Spinal cord (tissue), 10 donors: ENCODE measurements around the gene BRD1. TPM values are rescaled to one million over a fixed set of nuclear protein-coding genes. Genes with fewer than 3 reads are reported as not detected.

Experiments used
- DNase-seq, 6 donors: peaks; one replicate each; pipeline versions ENCODE4 v3.0.0 to v3.0.0-alpha.2; 2013 to 2015; ENCODE audit warnings: low spot score in 6 of 6, low read depth in 4 of 6
- H3K27ac ChIP-seq: one replicate; pipeline ENCODE4 v1.5.1; 2013; ENCODE audit warnings: low read depth, low read length, control low read depth
- H3K27me3 ChIP-seq: one replicate; pipeline ENCODE4 v1.6.1; 2013; ENCODE audit warnings: low read length; ENCODE audit not compliant: control insufficient read depth, insufficient read depth
- H3K36me3 ChIP-seq: one replicate; pipeline ENCODE4 v1.6.1; 2013; ENCODE audit warnings: low read length; ENCODE audit not compliant: control insufficient read depth, insufficient read depth
- H3K4me1 ChIP-seq: one replicate; pipeline ENCODE4 v1.6.1; 2013; ENCODE audit warnings: low read length; ENCODE audit not compliant: control insufficient read depth, insufficient read depth
- H3K4me3 ChIP-seq: one replicate; pipeline ENCODE4 v1.5.1; 2013; ENCODE audit warnings: low read depth, low read length, control low read depth
- H3K9me3 ChIP-seq: one replicate; pipeline ENCODE4 v1.6.1; 2013; ENCODE audit warnings: low read length; ENCODE audit not compliant: control insufficient read depth, insufficient read depth
- WGBS: methylation state at CpG from one replicate; pipeline ENCODE4 v1.1.5; 2013; ENCODE audit warnings: missing lambda C conversion rate; ENCODE audit not compliant: insufficient coverage; 5-methylcytosine and 5-hydroxymethylcytosine counted together
- polyA plus RNA-seq, 2 donors: library from polyadenylated mRNA; unstranded; fragments of 120-200 nt; gene quantifications; one replicate each; pipeline ENCODE4 v1.2.1, GENCODE V29; 2013; ENCODE audit not compliant: insufficient read length in 2 of 2
- total RNA-seq, 2 donors: library from RNA; depleted of rRNA in 1 of 2; stranded (reverse); fragments of 120-200 nt in 1 of 2; fragments of >200 nt in 1 of 2; gene quantifications; one replicate each; pipeline versions ENCODE4 v1.2.3 to v1.2.4, GENCODE V29; 2013 to 2014
- donor health status: healthy.

BRD1 gene
- total and polyA plus RNA-seq, 4 donors: 25.7 to 43.2 (median 32.0) TPM

DNA sequence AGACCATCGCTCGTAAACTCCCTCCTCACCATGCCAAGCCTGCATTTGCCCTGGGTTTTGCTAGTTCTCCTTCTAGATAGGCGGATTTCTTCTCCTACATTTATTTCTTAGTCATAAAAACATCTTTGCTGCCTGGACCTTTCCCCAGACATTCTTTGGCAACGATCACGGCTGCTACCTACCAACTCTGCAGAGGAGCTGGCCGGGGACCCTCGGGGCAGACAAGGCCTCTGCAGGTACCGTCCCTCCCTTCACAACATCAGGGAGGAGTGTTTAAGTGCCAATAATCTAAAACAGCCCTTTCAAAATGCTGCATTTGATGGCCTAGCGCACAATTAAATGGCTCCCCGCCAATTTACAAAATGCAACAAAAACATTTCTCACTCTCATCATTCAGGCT lies 34.4 kb downstream of the BRD1 start:
- Histone ChIP-seq H3K27me3 (no peaks in the 10 kb centered on the region), H3K4me1 (peaks cover 10% of the 10 kb centered on the region), H3K36me3 (peaks cover 96% of the 10 kb centered on the region), H3K9me3 (no peaks in the 10 kb centered on the region), H3K27ac (no peak overlapping the region), H3K4me3 (no peak overlapping the region)
- DNase-seq: no peak
- WGBS: 80% methylated on average over 10 of the region's 10 CpGs

GRCh38 chr22:49792107-49792506 lies 35.6 kb downstream of the BRD1 start:
- Histone ChIP-seq H3K9me3 (no peaks in the 10 kb centered on the region), H3K4me1 (peaks cover 10% of the 10 kb centered on the region), H3K4me3 (no peak overlapping the region), H3K27ac (no peak overlapping the region), H3K36me3 (peaks cover 94% of the 10 kb centered on the region), H3K27me3 (no peaks in the 10 kb centered on the region)
- 91% methylated on average over 8 of the region's 10 CpGs for WGBS
- no peak for DNase-seq

GRCh38 chr22:49791682-49792081 lies 36.0 kb downstream of the BRD1 start:
- Histone ChIP-seq H3K27me3 (no peaks in the 10 kb centered on the region), H3K4me3 (no peak overlapping the region), H3K27ac (no peak overlapping the region), H3K9me3 (no peaks in the 10 kb centered on the region), H3K36me3 (peaks cover 94% of the 10 kb centered on the region), H3K4me1 (peaks cover 10% of the 10 kb centered on the region)
- WGBS: 95% methylated on average over 4 of the region's 10 CpGs
- DNase-seq: no peak

DNA sequence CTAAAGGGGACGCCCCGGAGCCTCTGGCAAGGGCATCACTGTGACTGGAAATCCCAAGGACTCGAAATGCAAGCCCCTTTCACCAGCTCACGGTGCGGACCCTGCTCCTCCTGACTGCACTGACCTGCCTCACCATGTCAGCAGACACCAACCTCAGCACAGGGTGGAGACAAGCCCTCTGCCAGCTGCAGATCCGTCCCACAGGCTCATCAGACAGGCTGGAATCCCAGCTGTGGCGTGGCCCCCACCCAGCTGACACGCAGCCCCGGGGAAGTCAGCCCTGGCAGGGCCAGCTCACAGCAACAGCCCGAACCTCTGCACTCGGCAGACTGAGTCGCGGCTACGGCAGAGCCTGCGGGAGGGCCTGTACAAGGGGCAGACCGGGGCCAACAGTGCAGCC lies 36.8 kb downstream of the BRD1 start:
- no peak overlapping the region for H3K27ac ChIP-seq
- WGBS: 90% methylated on average over 16 of the region's 16 CpGs
- peaks cover 10% of the 10 kb centered on the region for H3K4me1 ChIP-seq

DNA sequence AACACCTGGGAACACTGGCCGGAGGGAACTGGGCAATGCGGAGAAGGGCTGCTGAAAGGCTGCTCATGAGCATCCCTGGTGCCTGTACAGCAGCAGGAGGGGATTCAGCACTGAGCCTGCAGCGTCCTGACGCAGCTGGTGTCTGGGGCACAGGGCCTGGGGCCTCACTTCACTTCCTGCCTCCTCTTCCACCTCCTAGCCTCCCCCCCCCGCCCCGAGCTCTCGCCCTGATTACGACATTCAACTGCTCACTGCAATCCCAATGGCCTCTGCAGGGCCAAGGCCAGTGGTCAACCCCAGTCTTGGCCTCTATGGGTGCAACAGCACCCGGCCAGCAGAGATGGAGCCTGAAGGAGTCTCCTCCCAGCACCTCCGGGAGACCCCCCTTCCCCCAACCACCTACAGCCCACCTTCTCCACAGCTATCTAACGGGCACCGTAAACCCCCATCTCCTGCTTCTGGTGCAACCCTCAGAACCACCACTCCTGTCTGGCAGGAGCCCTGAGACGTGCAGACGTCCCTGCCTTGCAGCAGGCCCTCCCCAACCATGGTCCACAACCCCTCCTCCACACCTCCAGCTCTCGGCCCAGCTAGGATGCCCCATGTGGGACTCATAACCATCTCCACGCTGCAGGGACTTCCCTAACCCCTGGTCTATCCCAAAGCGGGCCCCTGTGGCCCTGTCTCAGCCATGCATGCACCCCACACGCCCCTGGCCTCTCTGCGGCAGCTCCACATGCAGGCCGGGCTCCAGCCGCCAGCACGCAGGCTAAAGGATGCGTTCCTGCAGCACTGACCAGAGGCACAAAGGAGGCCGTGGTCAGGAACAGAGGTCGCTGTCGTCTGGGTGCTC lies 38.2 kb downstream of the BRD1 start:
- no peaks in the 10 kb centered on the region for H3K27me3 ChIP-seq
- no peak overlapping the region for H3K27ac ChIP-seq
- no peak for DNase-seq
- no peaks in the 10 kb centered on the region for H3K9me3 ChIP-seq
- H3K4me3 ChIP-seq: no peak overlapping the region
- 85% methylated on average over 24 of the region's 26 CpGs for WGBS
- peaks cover 12% of the 10 kb centered on the region for H3K4me1 ChIP-seq
- peaks cover 93% of the 10 kb centered on the region for H3K36me3 ChIP-seq

More for the DNA sequence above, 36.8 kb downstream of the BRD1 start:
- Histone ChIP-seq H3K36me3 (peaks cover 94% of the 10 kb centered on the region), H3K9me3 (no peaks in the 10 kb centered on the region), H3K4me3 (no peak overlapping the region), H3K27me3 (no peaks in the 10 kb centered on the region)
- no peak for DNase-seq

- peaks cover 94% of the 10 kb centered on the region for H3K36me3 ChIP-seq
These were observed 39.2 kb downstream of the BRD1 start for GRCh38 chr22:49788504-49788903.

GRCh38 chr22:49787861-49788260 lies 39.8 kb downstream of the BRD1 start:
- 93% methylated on average over 8 of the region's 10 CpGs for WGBS
- no peaks in the 10 kb centered on the region for H3K27me3 ChIP-seq
- peaks cover 94% of the 10 kb centered on the region for H3K36me3 ChIP-seq
- no peak overlapping the region for H3K4me3 ChIP-seq
- no peak overlapping the region for H3K27ac ChIP-seq
- H3K9me3 ChIP-seq: no peaks in the 10 kb centered on the region
- no peak for DNase-seq
- peaks cover 17% of the 10 kb centered on the region for H3K4me1 ChIP-seq

More at GRCh38 chr22:49788504-49788903, 39.2 kb downstream of the BRD1 start:
- no peak overlapping the region for H3K27ac ChIP-seq
- H3K27me3 ChIP-seq: no peaks in the 10 kb centered on the region
- DNase-seq: no peak
- H3K4me1 ChIP-seq: peaks cover 17% of the 10 kb centered on the region
- H3K4me3 ChIP-seq: no peak overlapping the region
- H3K9me3 ChIP-seq: no peaks in the 10 kb centered on the region
- 82% methylated on average over 5 of the region's 11 CpGs for WGBS

DNA sequence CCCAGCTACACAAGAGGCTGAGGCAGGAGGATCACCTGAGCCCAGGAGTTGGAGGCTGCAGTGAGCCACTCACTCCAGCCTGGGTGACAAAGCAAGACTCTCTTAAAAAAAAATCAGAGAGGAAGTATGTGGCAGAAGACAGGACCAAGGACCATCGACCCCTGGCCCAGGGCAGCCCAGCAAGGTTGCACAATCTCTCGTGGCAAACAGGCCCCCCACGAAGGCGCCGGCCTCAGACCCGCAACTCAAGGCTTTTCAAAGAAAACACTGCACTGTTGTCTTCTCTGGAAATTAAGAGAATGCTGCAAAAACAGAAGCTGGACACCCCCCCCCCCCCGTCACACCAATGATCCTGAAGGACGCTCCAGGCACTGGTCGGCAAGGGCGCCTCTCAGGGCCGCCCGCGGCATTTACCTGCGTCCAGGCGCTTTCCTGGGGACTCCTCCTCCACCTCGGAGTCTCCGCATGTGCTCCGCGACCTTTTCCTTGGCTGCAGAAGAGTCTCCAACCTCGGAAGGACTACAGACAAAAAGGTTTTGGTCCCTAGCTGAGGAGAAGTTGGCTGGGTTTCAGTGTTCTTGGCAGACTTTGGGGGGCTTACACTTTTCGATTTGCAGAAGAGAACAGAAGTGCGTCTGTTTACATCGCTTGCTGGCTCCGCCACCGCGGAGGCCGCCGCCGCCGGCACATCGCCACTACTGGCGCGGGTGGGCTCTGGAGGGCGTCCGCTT lies 40.5 kb downstream of the BRD1 start:
- peaks cover 89% of the 10 kb centered on the region for H3K36me3 ChIP-seq
- H3K4me3 ChIP-seq: no peak overlapping the region
- WGBS: 91% methylated on average over 34 of the region's 35 CpGs
- H3K9me3 ChIP-seq: no peaks in the 10 kb centered on the region
- no peak overlapping the region for H3K27ac ChIP-seq
- no peaks in the 10 kb centered on the region for H3K27me3 ChIP-seq
- peak in 1 of 6 donors; percentile 32 for DNase-seq
- H3K4me1 ChIP-seq: peaks cover 17% of the 10 kb centered on the region

- 81% methylated on average over 17 of the region's 19 CpGs for WGBS
- H3K27me3 ChIP-seq: no peaks in the 10 kb centered on the region
- peaks cover 89% of the 10 kb centered on the region for H3K36me3 ChIP-seq
- H3K27ac ChIP-seq: no peak overlapping the region
- H3K4me3 ChIP-seq: no peak overlapping the region
- DNase-seq: no peak
- no peaks in the 10 kb centered on the region for H3K9me3 ChIP-seq
- H3K4me1 ChIP-seq: peaks cover 16% of the 10 kb centered on the region
These were observed 41.7 kb downstream of the BRD1 start for GRCh38 chr22:49785841-49786471.
